Measurements from ENCODE around the gene COPS3. TPM values are rescaled to one million over a fixed set of nuclear protein-coding genes. Genes with fewer than 3 reads are reported as not detected.

COPS3 gene
- total RNA-seq, 2 experiments from 2014 or later: 79.6 to 83.1 TPM

DNA sequence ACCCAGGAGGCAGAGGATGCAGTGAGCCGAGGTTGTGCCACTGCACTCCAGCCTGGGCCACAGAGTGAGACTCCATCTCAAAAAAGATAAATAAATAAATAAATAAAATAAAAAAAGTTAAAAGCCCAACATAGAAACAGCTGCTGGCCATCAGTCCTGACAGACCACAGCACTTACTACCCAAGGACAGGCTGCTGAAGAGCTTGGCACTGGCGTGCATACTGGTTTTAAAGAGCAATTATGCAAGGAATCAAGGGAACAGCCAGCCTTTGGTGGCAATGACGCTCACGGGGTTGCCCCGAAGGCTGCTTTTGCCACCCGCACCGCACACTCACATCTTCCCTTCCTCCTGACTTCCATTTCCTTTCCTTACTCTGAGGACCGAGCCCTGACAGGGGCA, 79.1 kb downstream of the COPS3 start:
- peaks cover 30% of the 10 kb centered on the region for H3K4me1 Mint-ChIP-seq
- intact Hi-C loops (cut with DNase I, micrococcal nuclease): no loop called here
- no peaks in the 10 kb centered on the region for H3K9me3 Mint-ChIP-seq (ENCODE audit: low read depth)
- no peak overlapping the region for H3K27ac Mint-ChIP-seq
- ATAC-seq (no peak), DNase-seq (no peak)
- H3K27me3 Mint-ChIP-seq: no peaks in the 10 kb centered on the region
- no peak overlapping the region for H3K4me3 Mint-ChIP-seq
- H3K36me3 Mint-ChIP-seq (ENCODE audit: low read depth): peaks cover 37% of the 10 kb centered on the region
- POLR2A ChIA-PET: no interaction called here
- CTCF ChIA-PET: interaction anchor here (1.8 kb wide), 1 partner anchor 10 kb away, joined by 5 read pairs; no protein-coding TSS in a partner anchor

DNA sequence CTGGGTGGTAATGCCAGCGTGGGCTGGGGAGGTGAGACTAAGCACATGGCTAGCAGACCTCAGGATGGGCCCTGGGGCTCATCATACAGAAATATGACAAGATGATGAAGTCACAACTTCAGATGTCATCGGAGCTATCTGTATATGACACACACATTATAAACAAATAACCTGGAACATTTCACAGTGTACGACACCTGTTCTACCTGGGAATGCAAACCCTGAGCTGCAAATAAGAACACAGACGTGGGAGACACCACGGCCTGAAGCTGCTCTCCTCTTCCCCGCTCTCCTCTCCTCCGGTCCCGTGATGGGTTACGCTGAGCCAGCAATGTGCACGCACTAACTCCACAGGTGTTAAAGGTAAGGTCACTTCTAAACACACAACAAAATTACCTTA, 79.8 kb downstream of the COPS3 start:
- peaks cover 37% of the 10 kb centered on the region for H3K36me3 Mint-ChIP-seq (ENCODE audit: low read depth)
- intact Hi-C loops (cut with DNase I, micrococcal nuclease): no loop called here
- DNase-seq: no peak
- ChIA-PET POLR2A (no interaction called here), CTCF (interaction anchor here (0.7 to 1.8 kb wide), 5 partner anchors 8 to 347 kb away, joined by 3 to 5 read pairs (median 4); no protein-coding TSS in a partner anchor)
- no peaks in the 10 kb centered on the region for H3K27me3 Mint-ChIP-seq
- H3K4me1 Mint-ChIP-seq: peaks cover 26% of the 10 kb centered on the region
- no peak for ATAC-seq
- no peaks in the 10 kb centered on the region for H3K9me3 Mint-ChIP-seq (ENCODE audit: low read depth)
- no peak overlapping the region for H3K27ac Mint-ChIP-seq
- H3K4me3 Mint-ChIP-seq: no peak overlapping the region

DNA sequence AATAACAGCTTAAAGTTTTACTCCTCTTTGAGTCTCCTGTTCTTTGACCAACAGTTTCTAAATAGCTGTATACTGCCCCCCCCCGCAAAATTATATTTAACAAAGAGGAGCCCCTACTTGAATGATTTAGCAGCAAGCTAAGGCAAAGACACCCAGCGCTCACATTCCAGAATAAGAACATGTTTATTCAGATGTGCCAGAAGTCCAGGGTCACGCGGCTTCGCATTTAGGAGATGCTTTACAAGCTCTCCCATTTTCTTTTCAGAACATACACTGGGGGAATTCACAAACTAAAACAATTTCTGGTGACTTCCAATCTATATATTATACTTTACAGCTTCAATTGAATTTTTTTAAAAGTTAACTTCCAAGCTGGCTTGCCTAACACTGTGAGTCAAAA, 80.2 kb downstream of the COPS3 start:
- no peaks in the 10 kb centered on the region for H3K9me3 Mint-ChIP-seq (ENCODE audit: low read depth)
- H3K4me1 Mint-ChIP-seq: peaks cover 26% of the 10 kb centered on the region
- H3K4me3 Mint-ChIP-seq: no peak overlapping the region
- no peak for DNase-seq
- ChIA-PET CTCF (interaction anchor here (0.7 to 1.8 kb wide), 5 partner anchors 8 to 346 kb away, joined by 3 to 5 read pairs (median 4); no protein-coding TSS in a partner anchor), POLR2A (no interaction called here)
- intact Hi-C loops (cut with DNase I, micrococcal nuclease): no loop called here
- ATAC-seq: no peak
- H3K27me3 Mint-ChIP-seq: no peaks in the 10 kb centered on the region
- no peak overlapping the region for H3K27ac Mint-ChIP-seq
- peaks cover 37% of the 10 kb centered on the region for H3K36me3 Mint-ChIP-seq (ENCODE audit: low read depth)

DNA sequence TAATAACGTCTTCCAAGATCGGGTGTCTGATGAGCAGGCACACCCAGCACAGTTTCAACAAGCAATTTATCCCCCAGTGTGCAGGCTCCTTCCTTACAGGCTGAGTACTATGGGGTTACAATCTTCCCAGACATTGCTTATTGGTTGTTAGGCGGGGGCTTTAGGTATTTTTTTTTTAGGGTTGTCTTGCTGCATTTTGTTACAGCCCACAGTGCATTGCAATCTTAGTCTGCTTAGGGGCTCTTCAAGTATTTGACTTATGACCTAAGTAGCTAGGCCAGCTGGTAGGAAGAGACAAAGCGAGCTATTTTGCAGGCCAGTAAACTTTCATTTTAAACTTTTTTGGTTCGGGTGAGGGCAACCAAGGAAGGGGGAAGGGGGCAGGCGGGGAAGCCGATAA, 80.7 kb downstream of the COPS3 start:
- H3K4me3 Mint-ChIP-seq: no peak overlapping the region
- intact Hi-C loops (cut with DNase I, micrococcal nuclease): no loop called here
- ChIA-PET CTCF (interaction anchor here (0.7 to 1.8 kb wide), 4 partner anchors 8 to 346 kb away, joined by 3 to 5 read pairs (median 4); no protein-coding TSS in a partner anchor), POLR2A (interaction anchor here (0.6 kb wide), 1 partner anchor 110 kb away, joined by 7 read pairs; no protein-coding TSS in a partner anchor)
- no peak for ATAC-seq
- no peak overlapping the region for H3K27ac Mint-ChIP-seq
- H3K4me1 Mint-ChIP-seq: peaks cover 22% of the 10 kb centered on the region
- no peak for DNase-seq
- H3K27me3 Mint-ChIP-seq: no peaks in the 10 kb centered on the region
- H3K9me3 Mint-ChIP-seq (ENCODE audit: low read depth): no peaks in the 10 kb centered on the region
- peaks cover 35% of the 10 kb centered on the region for H3K36me3 Mint-ChIP-seq (ENCODE audit: low read depth)

DNA sequence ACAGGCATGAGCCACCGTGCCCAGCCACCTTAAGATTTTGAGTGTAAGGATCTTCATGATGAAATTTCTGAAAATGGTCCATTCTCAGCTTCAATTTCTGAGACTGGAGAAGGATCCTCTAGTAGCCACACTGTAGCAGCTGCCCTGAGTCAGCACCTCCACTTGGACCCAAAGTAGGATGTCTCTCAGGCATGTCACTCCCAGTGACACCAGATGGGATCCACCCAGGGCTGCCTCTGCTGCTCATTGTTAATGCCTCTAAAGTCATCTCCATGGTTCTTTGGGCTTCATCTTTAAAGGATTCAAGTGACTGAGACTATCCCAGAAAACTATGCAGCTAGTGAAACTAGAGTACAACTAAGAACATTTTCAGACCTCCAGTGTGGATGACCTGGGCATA, 82.8 kb downstream of the COPS3 start:
- ChIA-PET CTCF (interaction anchor here (1.0 kb wide), 1 partner anchor 14 kb away, joined by 3 read pairs; no protein-coding TSS in a partner anchor), POLR2A (no interaction called here)
- Mint-ChIP-seq H3K27ac (peak overlapping the region; percentile 14), H3K4me1 (peaks cover 7% of the 10 kb centered on the region), H3K36me3 (ENCODE audit: low read depth) (peaks cover 18% of the 10 kb centered on the region), H3K27me3 (no peaks in the 10 kb centered on the region), H3K4me3 (no peak overlapping the region), H3K9me3 (ENCODE audit: low read depth) (no peaks in the 10 kb centered on the region)
- intact Hi-C loops (cut with DNase I, micrococcal nuclease): no loop called here
- ATAC-seq: no peak
- no peak for DNase-seq

DNA sequence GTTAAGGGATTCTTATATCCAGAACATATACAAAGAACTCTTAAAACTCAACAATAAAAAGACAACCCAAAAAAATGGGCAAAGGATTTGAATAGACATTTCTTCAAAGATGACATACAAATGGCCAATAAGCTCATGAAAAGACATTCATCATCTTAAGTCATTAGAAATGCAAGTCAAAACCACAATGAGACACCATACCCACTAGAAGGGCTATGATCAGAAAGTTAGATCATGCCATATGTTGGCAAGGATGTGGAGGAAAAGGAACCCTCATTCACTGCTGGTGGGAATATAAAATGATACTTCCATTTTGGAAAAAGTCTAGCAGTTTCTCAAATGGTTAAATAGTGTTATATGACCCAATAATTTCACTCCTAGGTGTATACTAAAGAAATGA, 84.3 kb downstream of the COPS3 start:
- Mint-ChIP-seq H3K4me3 (no peak overlapping the region), H3K4me1 (peaks cover 6% of the 10 kb centered on the region), H3K9me3 (ENCODE audit: low read depth) (no peaks in the 10 kb centered on the region), H3K36me3 (ENCODE audit: low read depth) (peaks cover 8% of the 10 kb centered on the region), H3K27me3 (no peaks in the 10 kb centered on the region), H3K27ac (no peak overlapping the region)
- ATAC-seq: no peak
- CTCF ChIA-PET: interaction anchor here (0.8 kb wide), 2 partner anchors 11 to 55 kb away, joined by 3 to 4 read pairs; no protein-coding TSS in a partner anchor
- POLR2A ChIA-PET: interaction anchor here (0.7 to 1.5 kb wide), 2 partner anchors 12 to 26 kb away, joined by 4 to 7 read pairs; no protein-coding TSS in a partner anchor
- intact Hi-C loops (cut with DNase I, micrococcal nuclease): no loop called here
- no peak for DNase-seq

Other genes starting within 250 kb of the COPS3 start
- 100 to 1,000 TPM; 131 to 179 TPM for gene MPRIP, start 238.8 kb downstream of the COPS3 start, total RNA-seq
- 1 to 10 TPM; 8.3 to 9.9 TPM for gene PLD6, start 74.9 kb downstream of the COPS3 start, total RNA-seq
- gene FLCN, start 44.1 kb downstream of the COPS3 start, total RNA-seq: 10 to 100 TPM; 12.3 to 18.8 TPM
- gene NT5M, start 22.1 kb upstream of the COPS3 start, total RNA-seq: 1 to 10 TPM; 4.3 to 5.4 TPM
- gene MED9, start 195.8 kb upstream of the COPS3 start, total RNA-seq: 10 to 100 TPM; 12.2 to 14.3 TPM
- gene RASD1, start 215.1 kb upstream of the COPS3 start, total RNA-seq: under 1 TPM; 0.18 to 0.21 TPM